Measurements from ENCODE around the gene NR2C2. TPM values are rescaled to one million over a fixed set of nuclear protein-coding genes. Genes with fewer than 3 reads are reported as not detected.
A peak's percentile ranks its signal among the peaks of the same experiment; 100 is the strongest.

The NR2C2 gene
- total RNA-seq, 4 donors from 2014 or later = 24.3 to 58.2 (median 39.9) TPM

GRCh38 chr3:14920536-14920935, 26.8 kb upstream of the NR2C2 start:
- DNase-seq (ENCODE audit: low spot score in 2 of 2) = no peak
- 81 to 87% methylated on average over 5 of the region's 5 CpGs for WGBS, 2 donors
- TF ChIP-seq POLR2A (IDR thresholded peaks at IDR 0.05) (no peak), CTCF (IDR thresholded peaks at IDR 0.05) (no peak)
- H3K4me3 ChIP-seq (ENCODE audit: low read depth, poor library complexity, severe bottlenecking) = no peak overlapping the region
- intact Hi-C loops (cut with DNase I; ENCODE audit: low total_unique reads) = loop anchor here (5.0 to 10.0 kb wide), 2 partner anchors 128 to 246 kb away; partner anchors contain the start of gene C3orf20

- TF ChIP-seq CTCF (IDR thresholded peaks at IDR 0.05) (peak in 2 of 3 donors; percentile 81 to 99), POLR2A (IDR thresholded peaks at IDR 0.05) (no peak)
- peak; percentile 88 to 97 for DNase-seq (ENCODE audit: low spot score in 2 of 2)
- no peak overlapping the region for H3K4me3 ChIP-seq (ENCODE audit: low read depth, poor library complexity, severe bottlenecking)
- intact Hi-C loops (cut with DNase I; ENCODE audit: low total_unique reads) = loop anchor here (5.0 to 10.0 kb wide), 2 partner anchors 129 to 246 kb away; partner anchors contain the start of gene C3orf20
- 15 to 41% methylated on average over 3 to 10 of the region's 10 CpGs for WGBS, 2 donors
Measured at GRCh38 chr3:14921034-14921616, 26.3 kb upstream of the NR2C2 start.

- DNase-seq (ENCODE audit: low spot score in 2 of 2) = no peak
- H3K4me3 ChIP-seq (ENCODE audit: low read depth, poor library complexity, severe bottlenecking) = no peak overlapping the region
- WGBS, 2 donors = 82 to 85% methylated on average over 19 of the region's 21 CpGs
- intact Hi-C loops (cut with DNase I; ENCODE audit: low total_unique reads) = loop anchor here (5.0 to 10.0 kb wide), 2 partner anchors 130 to 247 kb away; partner anchors contain the start of gene C3orf20
- TF ChIP-seq CTCF (IDR thresholded peaks at IDR 0.05) (no peak), POLR2A (IDR thresholded peaks at IDR 0.05) (no peak)
Measured at GRCh38 chr3:14921811-14922705, 25.3 kb upstream of the NR2C2 start.

GRCh38 chr3:14922863-14923262, 24.5 kb upstream of the NR2C2 start:
- intact Hi-C loops (cut with DNase I; ENCODE audit: low total_unique reads) = loop anchor here (5.0 to 10.0 kb wide), 2 partner anchors 131 to 248 kb away; partner anchors contain the start of gene C3orf20
- TF ChIP-seq CTCF (IDR thresholded peaks at IDR 0.05) (no peak), POLR2A (IDR thresholded peaks at IDR 0.05) (no peak)

GRCh38 chr3:14923476-14923875, 23.9 kb upstream of the NR2C2 start:
- intact Hi-C loops (cut with DNase I; ENCODE audit: low total_unique reads) = loop anchor here (5.0 to 10.0 kb wide), 2 partner anchors 131 to 249 kb away; partner anchors contain the start of gene C3orf20
- DNase-seq (ENCODE audit: low spot score in 2 of 2) = no peak
- TF ChIP-seq CTCF (IDR thresholded peaks at IDR 0.05) = no peak
- TF ChIP-seq POLR2A (IDR thresholded peaks at IDR 0.05) = no peak
- 81 to 87% methylated on average over 6 of the region's 6 CpGs for WGBS, 2 donors
- no peak overlapping the region for H3K4me3 ChIP-seq (ENCODE audit: low read depth, poor library complexity, severe bottlenecking)

More at GRCh38 chr3:14922863-14923262, 24.5 kb upstream of the NR2C2 start:
- DNase-seq (ENCODE audit: low spot score in 2 of 2) = no peak
- H3K4me3 ChIP-seq (ENCODE audit: low read depth, poor library complexity, severe bottlenecking) = no peak overlapping the region
- 92 to 95% methylated on average over 13 of the region's 13 CpGs for WGBS, 2 donors
